IPS-18a (cell line): ENCODE measurements around the gene TMC6.

Source experiments
- H3K27ac ChIP-seq: one replicate; pipeline ENCODE4 v1.5.1; 2013; ENCODE audit warnings: low read length
- H3K27me3 ChIP-seq: one replicate; pipeline ENCODE4 v1.6.1; 2013; ENCODE audit warnings: mild to moderate bottlenecking, low read length; ENCODE audit not compliant: control insufficient read depth, insufficient read depth
- H3K36me3 ChIP-seq: one replicate; pipeline ENCODE4 v1.6.1; 2013; ENCODE audit warnings: low read depth, low read length; ENCODE audit not compliant: control insufficient read depth
- H3K4me1 ChIP-seq: one replicate; pipeline ENCODE4 v1.6.1; 2013; ENCODE audit warnings: low read depth, low read length; ENCODE audit not compliant: control insufficient read depth
- H3K4me3 ChIP-seq: one replicate; pipeline ENCODE4 v1.5.1; 2013; ENCODE audit warnings: low read length
- H3K9ac ChIP-seq: one replicate; pipeline ENCODE4 v1.6.1; 2013; ENCODE audit warnings: mild to moderate bottlenecking, low read length, moderate library complexity
- H3K9me3 ChIP-seq: one replicate; pipeline ENCODE4 v1.6.1; 2013; ENCODE audit warnings: low read depth, low read length; ENCODE audit not compliant: control insufficient read depth

Gene TMC6

DNA sequence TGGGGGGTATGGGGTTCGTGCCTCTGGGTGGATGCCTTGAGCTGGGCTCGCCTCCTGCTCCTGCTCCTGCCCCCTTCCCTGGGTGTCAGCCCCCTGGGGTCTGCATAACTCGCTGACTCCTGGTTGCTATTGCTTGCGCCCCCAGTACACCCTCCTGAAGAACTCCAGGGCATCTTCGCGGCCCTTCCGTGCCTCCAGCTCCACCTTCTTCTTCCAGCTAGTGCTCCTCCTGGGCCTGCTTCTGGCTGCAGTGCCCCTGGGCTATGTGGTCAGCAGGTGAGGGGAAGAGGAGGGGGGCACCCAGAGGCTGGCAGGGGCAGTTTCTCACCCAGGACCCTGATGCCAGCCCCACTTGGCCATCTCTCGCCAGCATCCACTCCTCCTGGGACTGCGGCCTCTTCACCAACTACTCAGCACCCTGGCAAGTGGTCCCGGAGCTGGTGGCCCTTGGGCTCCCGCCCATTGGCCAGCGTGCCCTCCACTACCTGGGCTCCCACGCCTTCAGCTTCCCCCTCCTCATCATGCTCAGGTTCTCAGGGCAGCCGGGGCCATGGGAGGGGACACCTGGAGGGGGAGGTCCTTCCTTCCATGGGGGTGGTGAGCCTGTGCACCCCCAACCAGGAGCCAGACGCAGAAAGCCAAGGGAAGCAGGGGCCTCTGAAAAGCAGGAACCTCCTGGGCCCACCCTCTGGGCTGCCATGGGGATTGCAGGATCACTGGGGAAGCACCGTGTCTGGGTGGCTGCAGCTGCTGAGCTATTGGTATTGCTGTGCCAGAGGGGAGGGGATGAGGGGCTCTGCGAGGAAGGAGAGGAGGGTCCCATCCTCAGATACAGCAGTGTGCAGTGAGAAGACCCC lies 9.9 kb upstream of the TMC6 start:
- no peaks in the 10 kb centered on the region for H3K9me3 ChIP-seq
- no peak overlapping the region for H3K9ac ChIP-seq
- H3K27me3 ChIP-seq = peaks cover 8% of the 10 kb centered on the region
- no peak overlapping the region for H3K4me3 ChIP-seq
- H3K36me3 ChIP-seq = no peaks in the 10 kb centered on the region
- H3K27ac ChIP-seq = no peak overlapping the region
- no peaks in the 10 kb centered on the region for H3K4me1 ChIP-seq

DNA sequence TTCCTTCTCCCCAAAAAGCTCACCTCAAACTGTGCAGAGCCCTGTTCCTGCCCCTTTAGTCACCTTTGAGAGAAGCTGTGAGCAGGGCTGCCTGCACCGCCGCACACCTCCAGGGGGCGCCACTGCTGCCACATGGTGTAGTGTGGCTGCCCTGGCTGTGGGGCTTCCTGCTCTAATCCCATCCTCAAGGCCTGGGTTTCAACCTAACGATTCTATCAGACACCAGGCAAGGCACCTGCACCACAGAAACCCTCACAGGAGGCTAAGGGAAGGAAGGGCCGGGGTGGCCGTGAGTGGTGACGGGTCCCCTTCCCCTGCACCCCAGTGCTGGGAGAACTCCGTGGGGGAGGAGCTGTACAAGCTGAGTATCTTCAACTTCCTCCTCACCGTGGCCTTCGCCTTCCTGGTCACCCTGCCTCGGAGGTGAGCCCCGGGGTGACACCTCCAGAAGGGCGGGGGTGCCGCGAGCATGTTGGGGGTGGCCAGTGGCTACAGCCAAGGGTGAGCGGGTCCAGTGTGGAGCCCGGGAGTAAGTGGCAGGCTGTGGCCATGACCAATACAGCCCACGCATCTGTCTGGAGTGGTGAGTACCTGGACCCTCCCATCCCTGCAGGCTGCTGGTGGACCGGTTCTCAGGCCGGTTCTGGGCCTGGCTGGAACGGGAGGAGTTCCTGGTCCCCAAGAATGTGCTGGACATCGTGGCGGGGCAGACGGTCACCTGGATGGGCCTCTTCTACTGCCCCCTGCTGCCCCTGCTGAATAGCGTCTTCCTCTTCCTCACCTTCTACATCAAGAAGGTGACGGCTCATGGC lies 9.0 kb upstream of the TMC6 start:
- Histone ChIP-seq H3K36me3 (no peaks in the 10 kb centered on the region), H3K4me1 (no peaks in the 10 kb centered on the region), H3K9ac (no peak overlapping the region), H3K27me3 (peaks cover 16% of the 10 kb centered on the region), H3K9me3 (no peaks in the 10 kb centered on the region), H3K27ac (no peak overlapping the region), H3K4me3 (no peak overlapping the region)

DNA sequence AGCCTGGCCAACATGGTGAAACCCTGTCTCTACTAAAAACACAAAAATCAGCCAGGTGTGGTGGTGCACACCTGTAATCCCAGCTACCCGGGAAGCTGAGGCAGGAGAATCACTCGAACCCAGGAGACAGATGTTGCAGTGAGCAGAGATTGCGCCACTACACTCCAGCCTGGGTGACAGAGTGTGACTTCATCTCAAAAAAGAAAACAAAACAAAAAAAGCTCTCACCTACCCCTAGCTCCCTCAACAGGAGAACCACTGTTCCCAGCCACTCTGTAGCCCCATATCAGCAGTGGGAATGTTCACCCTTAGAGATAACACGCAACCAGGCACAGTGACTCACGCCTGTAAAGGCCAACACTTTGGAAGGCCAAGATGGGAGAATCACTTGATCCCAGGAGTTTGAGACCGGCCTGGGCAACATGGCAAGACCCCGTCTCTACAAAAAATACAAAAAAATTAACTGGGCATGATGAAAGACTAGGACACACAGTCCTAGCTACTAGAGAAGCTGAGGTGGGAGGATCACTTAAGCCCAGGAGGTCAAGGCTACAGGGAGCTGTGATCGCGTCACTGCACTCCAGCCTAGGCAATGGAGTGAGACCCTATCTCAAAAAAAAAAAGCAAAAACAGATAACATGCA lies 7.4 kb upstream of the TMC6 start:
- no peak overlapping the region for H3K27ac ChIP-seq
- no peaks in the 10 kb centered on the region for H3K36me3 ChIP-seq
- H3K27me3 ChIP-seq = peaks cover 32% of the 10 kb centered on the region

DNA sequence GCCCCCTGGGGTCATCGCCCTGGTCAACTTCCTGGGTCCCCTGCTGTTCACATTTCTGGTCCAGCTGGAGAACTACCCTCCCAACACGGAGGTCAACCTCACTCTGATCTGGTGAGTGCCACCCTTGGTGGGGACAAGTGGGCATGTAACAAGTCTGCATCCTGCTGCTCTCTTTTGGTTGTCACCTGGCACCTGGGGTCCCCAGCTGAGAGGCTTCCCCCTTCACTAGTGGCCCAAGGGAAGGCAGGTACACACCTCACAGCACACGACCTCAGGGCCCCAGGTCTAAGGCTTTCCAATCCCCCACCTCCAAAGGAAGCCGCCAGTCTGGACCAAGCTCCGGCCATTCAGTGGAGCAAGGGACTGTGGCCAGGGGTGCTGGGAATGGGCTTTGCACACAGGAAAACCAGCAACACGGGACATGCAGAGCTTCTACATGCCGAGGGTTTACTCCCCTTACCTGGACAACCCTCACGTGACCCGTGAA lies 6.4 kb upstream of the TMC6 start:
- Histone ChIP-seq H3K9me3 (no peaks in the 10 kb centered on the region), H3K4me3 (no peak overlapping the region), H3K4me1 (no peaks in the 10 kb centered on the region), H3K27me3 (peaks cover 40% of the 10 kb centered on the region), H3K27ac (no peak overlapping the region), H3K9ac (no peak overlapping the region), H3K36me3 (no peaks in the 10 kb centered on the region)

More for the DNA sequence above, 7.4 kb upstream of the TMC6 start:
- Histone ChIP-seq H3K4me3 (no peak overlapping the region), H3K9ac (no peak overlapping the region), H3K9me3 (no peaks in the 10 kb centered on the region), H3K4me1 (no peaks in the 10 kb centered on the region)

DNA sequence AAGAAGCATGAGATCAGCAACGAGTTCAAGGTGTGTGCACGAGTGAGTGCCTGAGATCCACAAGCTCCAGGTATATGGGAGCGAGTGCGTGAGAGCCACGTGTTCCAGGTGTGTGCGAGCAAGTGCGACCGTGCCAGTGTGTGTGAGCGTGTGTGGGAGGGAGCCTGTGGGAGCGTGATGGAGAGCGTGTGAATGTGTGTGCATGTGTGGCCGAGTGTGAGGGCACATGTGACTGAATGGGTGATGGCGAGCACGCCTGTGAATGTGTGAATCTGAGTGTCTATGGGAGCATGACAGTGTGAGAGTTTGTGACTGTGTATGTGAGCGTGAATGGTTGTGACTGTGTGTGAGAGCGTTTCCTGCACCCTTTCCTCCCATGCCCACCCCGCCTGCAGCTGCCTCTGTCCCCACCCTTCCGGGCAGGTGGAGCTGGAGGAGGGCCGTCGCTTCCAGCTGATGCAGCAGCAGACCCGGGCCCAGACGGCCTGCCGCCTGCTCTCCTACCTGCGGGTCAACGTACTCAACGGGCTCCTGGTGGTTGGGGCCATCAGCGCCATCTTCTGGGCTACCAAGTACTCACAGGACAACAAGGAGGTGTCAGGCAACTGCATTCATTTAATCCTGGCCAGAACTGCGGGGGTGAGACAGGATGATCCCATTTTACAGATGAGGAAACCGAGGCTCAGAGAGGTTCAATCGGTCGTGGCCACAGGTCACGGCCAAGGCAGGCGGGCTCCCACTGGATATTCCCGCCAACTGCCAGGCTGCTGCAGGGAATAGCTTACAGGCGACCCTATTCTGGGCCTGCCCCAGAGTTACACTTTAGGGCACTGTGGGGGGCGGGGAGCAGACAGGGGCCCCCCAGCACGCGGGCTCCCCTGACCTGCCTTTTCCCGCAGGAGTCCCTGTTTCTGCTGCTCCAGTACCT lies 5.7 kb upstream of the TMC6 start:
- no peak overlapping the region for H3K9ac ChIP-seq
- no peaks in the 10 kb centered on the region for H3K36me3 ChIP-seq
- no peak overlapping the region for H3K27ac ChIP-seq
- H3K9me3 ChIP-seq = no peaks in the 10 kb centered on the region
- H3K27me3 ChIP-seq = peaks cover 40% of the 10 kb centered on the region
- no peak overlapping the region for H3K4me3 ChIP-seq
- no peaks in the 10 kb centered on the region for H3K4me1 ChIP-seq

- H3K27ac ChIP-seq = no peak overlapping the region
- no peak overlapping the region for H3K4me3 ChIP-seq
- H3K9ac ChIP-seq = no peak overlapping the region
- no peaks in the 10 kb centered on the region for H3K36me3 ChIP-seq
- no peaks in the 10 kb centered on the region for H3K9me3 ChIP-seq
- peaks cover 3% of the 10 kb centered on the region for H3K4me1 ChIP-seq
- peaks cover 40% of the 10 kb centered on the region for H3K27me3 ChIP-seq
These were observed 4.8 kb upstream of the TMC6 start for GRCh38 chr17:78133179-78133951.

DNA sequence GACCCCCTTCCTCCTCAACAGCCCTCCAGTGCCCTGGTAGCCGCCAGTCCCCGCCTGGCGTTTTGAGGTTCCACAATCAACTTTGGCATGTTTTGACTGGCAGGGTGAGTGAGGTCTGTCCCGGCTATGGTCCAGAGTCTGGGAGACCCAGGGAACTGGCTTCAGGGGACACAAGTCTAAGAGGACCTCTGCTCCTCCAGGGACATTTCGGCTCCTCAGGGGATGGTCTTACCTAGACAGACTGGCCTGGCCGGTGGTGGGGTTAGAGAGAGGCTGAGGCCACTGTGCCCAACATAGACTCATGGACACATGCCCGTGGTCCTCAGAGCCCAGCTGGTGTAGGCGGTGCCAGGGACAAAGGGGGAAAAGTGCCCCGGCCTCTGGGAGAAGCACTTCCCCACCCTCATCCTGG lies 4.2 kb upstream of the TMC6 start:
- H3K36me3 ChIP-seq = no peaks in the 10 kb centered on the region
- no peaks in the 10 kb centered on the region for H3K9me3 ChIP-seq
- H3K27me3 ChIP-seq = peaks cover 40% of the 10 kb centered on the region
- H3K9ac ChIP-seq = no peak overlapping the region
- H3K4me3 ChIP-seq = no peak overlapping the region
- no peak overlapping the region for H3K27ac ChIP-seq
- H3K4me1 ChIP-seq = peaks cover 3% of the 10 kb centered on the region

DNA sequence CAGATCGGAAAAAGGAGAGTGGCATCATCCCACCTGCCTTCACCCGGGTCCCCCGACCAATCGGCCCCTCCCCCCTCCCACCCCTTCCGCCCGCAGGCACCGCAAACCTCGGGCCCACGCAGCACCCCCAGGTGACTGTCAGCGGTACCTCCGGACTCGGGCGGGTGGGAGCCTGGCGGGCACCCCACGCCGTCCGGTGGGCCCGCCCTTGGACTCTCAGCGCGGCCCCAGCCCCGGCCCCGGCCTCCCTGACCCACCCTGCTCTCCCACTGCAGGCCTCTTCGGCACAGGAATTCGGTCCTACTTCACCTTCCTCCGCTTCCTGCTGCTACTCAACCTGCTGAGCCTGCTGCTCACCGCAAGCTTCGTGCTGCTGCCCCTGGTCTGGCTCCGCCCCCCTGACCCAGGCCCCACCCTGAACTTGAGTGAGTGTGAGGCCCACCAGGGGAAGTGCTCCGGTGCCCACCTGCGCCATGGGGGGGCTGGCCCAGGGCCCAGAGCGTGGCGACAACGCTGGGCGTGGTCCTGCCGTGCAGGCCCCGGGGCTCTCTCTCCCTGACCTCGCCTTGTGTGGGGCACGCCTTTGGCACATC lies 3.6 kb upstream of the TMC6 start:
- no peak overlapping the region for H3K27ac ChIP-seq
- H3K9me3 ChIP-seq = no peaks in the 10 kb centered on the region
- H3K4me1 ChIP-seq = peaks cover 4% of the 10 kb centered on the region
- no peaks in the 10 kb centered on the region for H3K36me3 ChIP-seq
- peaks cover 40% of the 10 kb centered on the region for H3K27me3 ChIP-seq
- H3K9ac ChIP-seq = no peak overlapping the region
- peak overlapping the region; percentile 25 for H3K4me3 ChIP-seq

- Histone ChIP-seq H3K9ac (no peak overlapping the region), H3K27me3 (peaks cover 40% of the 10 kb centered on the region), H3K36me3 (no peaks in the 10 kb centered on the region), H3K27ac (no peak overlapping the region), H3K9me3 (no peaks in the 10 kb centered on the region), H3K4me3 (peak overlapping the region; percentile 25), H3K4me1 (peaks cover 8% of the 10 kb centered on the region)
These were observed 2.9 kb upstream of the TMC6 start for GRCh38 chr17:78131172-78132083.
